Endothelial cell of umbilical vein (primary cell): ENCODE data around the gene UBA6. TPM values are rescaled to one million over a fixed set of nuclear protein-coding genes. Genes with fewer than 3 reads are reported as not detected.

Source experiments
- BruUV-seq: library from RNA; stranded (reverse); fragments of 400-500 nt; replicated peaks from 2 replicates; lab custom pipeline; 2021; lab: Mats Ljungman, UMichigan
- CTCF ChIA-PET: fragments of 300-600, 350-600 bp; sonication (Branson Sonifier 250); formaldehyde crosslinking; loops from one replicate; lab custom pipeline; 2021; ENCODE audit warnings: antibody characterized with exemption, inconsistent platforms; lab: Charles Lee
- POLR2A ChIA-PET: fragments of 300-600, 350-600 bp; sonication (Branson Sonifier 250); formaldehyde crosslinking; loops from one replicate; lab custom pipeline; 2021; ENCODE audit warnings: antibody characterized with exemption, inconsistent platforms; lab: Charles Lee
- DNase-seq: peaks from one replicate; pipeline ENCODE4 v3.0.0-alpha.2; 2011; ENCODE audit warnings: low read depth, low spot score
- FAIRE-seq: peaks from 2 replicates; lab custom pipeline; 2011; peaks lifted over from hg19 to GRCh38; lab: Jason Lieb, UNC
- H2AFZ ChIP-seq: 2 replicates; pipeline ENCODE4 v1.6.0; 2012; ENCODE audit warnings: low read depth, low read length, control low read depth, inconsistent platforms
- H3K27ac ChIP-seq: 2 replicates; pipeline ENCODE4 v1.5.1; 2011; ENCODE audit warnings: low read depth, mild to moderate bottlenecking, control low read depth, low read length, moderate library complexity; ENCODE audit not compliant: insufficient read depth
- H3K27me3 ChIP-seq, 2 experiments: 2 replicates each; pipeline versions ENCODE4 v1.6.0 to v1.6.1; 2011; ENCODE audit warnings: low read length in 2 of 2, mixed read lengths in 1 of 2; ENCODE audit not compliant: control insufficient read depth in 2 of 2, insufficient read depth in 2 of 2
- H3K36me3 ChIP-seq, 2 experiments: 2 replicates in 1 of 2; 3 replicates in 1 of 2; pipeline ENCODE4 v1.5.1; 2011; ENCODE audit warnings: low read length in 2 of 2, mild to moderate bottlenecking in 1 of 2, moderate library complexity in 1 of 2; ENCODE audit not compliant: control insufficient read depth in 2 of 2, insufficient read depth in 2 of 2; ENCODE audit errors: extremely low read depth in 1 of 2
- H3K4me1 ChIP-seq: 3 replicates; pipeline ENCODE4 v1.5.1; 2011; ENCODE audit warnings: mild to moderate bottlenecking, low read length; ENCODE audit not compliant: control insufficient read depth, insufficient read depth; ENCODE audit errors: extremely low read depth
- H3K4me2 ChIP-seq: 2 replicates; pipeline ENCODE4 v1.6.1; 2011; ENCODE audit warnings: low read length, control low read depth, mixed read lengths; ENCODE audit not compliant: insufficient read depth
- H3K4me3 ChIP-seq, 3 experiments: fragments of 200-600 bp in 1 of 3; sonication (generic), shearing (Covaris generic) in 1 of 3; replicated peaks in 1 of 3; 2 replicates each; pipeline ENCODE4 v1.5.1; 2011 to 2016; ENCODE audit warnings: control low read depth in 3 of 3, low read length in 3 of 3, mild to moderate bottlenecking in 2 of 3, inconsistent platforms in 1 of 3, low read depth in 1 of 3, moderate library complexity in 1 of 3; ENCODE audit not compliant: insufficient read depth in 1 of 3
- H3K79me2 ChIP-seq: 2 replicates; pipeline ENCODE4 v1.6.0; 2012; ENCODE audit warnings: low read length, inconsistent platforms; ENCODE audit not compliant: control insufficient read depth, insufficient read depth
- H3K9ac ChIP-seq: replicated peaks from 2 replicates; pipeline ENCODE3; 2011; ENCODE audit warnings: low read length, control low read depth; ENCODE audit not compliant: insufficient read depth; ENCODE audit errors: extremely low read depth
- H3K9me1 ChIP-seq: replicated peaks from 3 replicates; pipeline ENCODE4 v1.6.0; 2011; ENCODE audit warnings: mild to moderate bottlenecking, low read length; ENCODE audit not compliant: control insufficient read depth, insufficient read depth; ENCODE audit errors: extremely low read depth
- H3K9me3 ChIP-seq: replicated peaks from 2 replicates; pipeline ENCODE4 v1.5.1; 2012; ENCODE audit warnings: low read length, inconsistent platforms; ENCODE audit not compliant: control insufficient read depth, insufficient read depth
- H4K20me1 ChIP-seq: replicated peaks from 2 replicates; pipeline ENCODE3; 2011; ENCODE audit warnings: mild to moderate bottlenecking, low read length; ENCODE audit not compliant: control insufficient read depth, insufficient read depth; ENCODE audit errors: extremely low read depth
- EZH2 ChIP-seq: IDR thresholded peaks from 2 replicates; pipeline ENCODE4 v1.6.1; 2012; ENCODE audit warnings: borderline replicate concordance, low read depth, mild to moderate bottlenecking, moderate library complexity, low read length, inconsistent platforms; ENCODE audit not compliant: severe bottlenecking
- FOS ChIP-seq: IDR thresholded peaks from 2 replicates; pipeline ENCODE4 v1.6.1; 2011; ENCODE audit warnings: mild to moderate bottlenecking, low read length, moderate library complexity, borderline replicate concordance; ENCODE audit not compliant: insufficient read depth
- GATA2 ChIP-seq: IDR thresholded peaks from 2 replicates; pipeline ENCODE4 v1.7.0; 2011; ENCODE audit warnings: low read depth, mild to moderate bottlenecking, moderate library complexity, mixed read lengths, low read length; ENCODE audit not compliant: insufficient read length, insufficient read depth
- JUN ChIP-seq: IDR thresholded peaks from 2 replicates; pipeline ENCODE4 v1.6.1; 2011; ENCODE audit warnings: borderline replicate concordance, low read depth; ENCODE audit not compliant: insufficient read length, insufficient read depth
- MYC ChIP-seq: IDR thresholded peaks from one replicate; pipeline ENCODE4 v1.6.1; 2011; ENCODE audit warnings: mild to moderate bottlenecking, low read depth, low read length
- POLR2A ChIP-seq: IDR thresholded peaks from 2 replicates; pipeline ENCODE4 v1.6.1; 2012; ENCODE audit warnings: low read depth, mild to moderate bottlenecking, control low read depth, low read length
- POLR2AphosphoS5 ChIP-seq: IDR thresholded peaks from 2 replicates; pipeline ENCODE4 v1.6.1; 2012; ENCODE audit warnings: low read depth, mild to moderate bottlenecking, control low read depth, low read length, moderate library complexity; ENCODE audit not compliant: insufficient read depth
- dilution Hi-C: fragments of 300-500 bp; cut with MboI; formaldehyde crosslinking; loops from one replicate; pipeline ENCODE4 v1.15.0; 2019; ENCODE audit warnings: low sequenced_read_pairs; ENCODE audit not compliant: extremely low pct_ligation_motif_present
- intact Hi-C: fragments of 100-400 bp; cut with micrococcal nuclease; formaldehyde crosslinking; loops from one replicate; pipeline ENCODE4 v1.10.0; 2022
- polyA plus RNA-seq, 4 experiments: library from polyadenylated mRNA; depleted of rRNA in 3 of 4; stranded (reverse) in 3 of 4; unstranded in 1 of 4; fragments of >200 nt; gene quantifications; 2 replicates each; pipeline versions ENCODE4 v1.2.1 to v1.2.3, GENCODE V29; 2011 to 2012; ENCODE audit warnings: missing spikeins in 1 of 4
- total RNA-seq: library from RNA; stranded (reverse); gene quantifications from 2 replicates; pipeline ENCODE4 v1.2.3, GENCODE V29; 2021
- TF ChIP-seq, protein P1 (sequence below), 2 donors: IDR thresholded peaks; 1 replicate in 1 of 2; 2 replicates in 1 of 2; pipeline ENCODE4 v1.5.1; 2011; ENCODE audit warnings: low read length in 2 of 2, mild to moderate bottlenecking in 2 of 2, moderate library complexity in 2 of 2, control low read depth in 1 of 2, inconsistent platforms in 1 of 2, low read depth in 1 of 2; ENCODE audit not compliant: insufficient read depth in 1 of 2; ENCODE audit errors: extremely low read depth in 1 of 2
- TF ChIP-seq, protein P2 (sequence below): IDR thresholded peaks from 2 replicates; pipeline ENCODE4 v1.6.1; 2011; ENCODE audit not compliant: insufficient read depth, insufficient read length

UBA6 gene
- total and polyA plus RNA-seq, 2 donors (not counting 3 experiments of a cell fraction or from before 2014, with no cell fraction given): 30.9 to 96.4 TPM

DNA sequence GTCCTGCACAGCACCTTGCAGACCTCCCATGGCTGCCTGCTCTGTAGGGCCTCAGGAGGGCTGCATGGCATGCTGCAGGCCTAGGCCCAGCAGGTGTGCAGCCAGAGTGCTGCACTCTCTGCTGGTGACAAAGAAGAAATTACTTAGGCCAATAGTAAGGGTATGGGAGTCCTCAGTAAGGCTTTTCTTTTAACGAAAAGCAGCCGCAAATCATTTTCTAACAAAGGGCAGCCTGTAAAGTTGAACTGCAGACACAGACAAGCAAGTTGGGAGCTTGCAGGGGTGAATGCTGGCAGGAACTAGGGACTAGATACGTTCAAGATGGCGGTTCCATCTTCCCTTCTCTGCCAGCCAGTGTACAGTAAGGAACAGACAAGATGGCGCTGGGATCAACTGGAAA lies 22.4 kb upstream of the UBA6 start:
- Histone ChIP-seq H3K27ac (no peak overlapping the region), H4K20me1 (no peaks in the 10 kb centered on the region), H3K79me2 (no peaks in the 10 kb centered on the region), H2AFZ (no peak overlapping the region), H3K36me3 (no peaks in the 10 kb centered on the region), H3K9me3 (no peaks in the 10 kb centered on the region), H3K4me1 (peaks cover 5% of the 10 kb centered on the region), H3K27me3 (no peaks in the 10 kb centered on the region), H3K9ac (no peak overlapping the region), H3K4me3 (no peak overlapping the region), H3K4me2 (no peak overlapping the region), H3K9me1 (no peaks in the 10 kb centered on the region)
- dilution Hi-C loops (no loop called here), intact Hi-C loops (no loop called here)
- TF ChIP-seq EZH2 (no peak), MYC (no peak), JUN (no peak), POLR2AphosphoS5 (no peak), FOS (no peak), POLR2A (no peak), GATA2 (no peak)
- TF ChIP-seq, protein P1, sequence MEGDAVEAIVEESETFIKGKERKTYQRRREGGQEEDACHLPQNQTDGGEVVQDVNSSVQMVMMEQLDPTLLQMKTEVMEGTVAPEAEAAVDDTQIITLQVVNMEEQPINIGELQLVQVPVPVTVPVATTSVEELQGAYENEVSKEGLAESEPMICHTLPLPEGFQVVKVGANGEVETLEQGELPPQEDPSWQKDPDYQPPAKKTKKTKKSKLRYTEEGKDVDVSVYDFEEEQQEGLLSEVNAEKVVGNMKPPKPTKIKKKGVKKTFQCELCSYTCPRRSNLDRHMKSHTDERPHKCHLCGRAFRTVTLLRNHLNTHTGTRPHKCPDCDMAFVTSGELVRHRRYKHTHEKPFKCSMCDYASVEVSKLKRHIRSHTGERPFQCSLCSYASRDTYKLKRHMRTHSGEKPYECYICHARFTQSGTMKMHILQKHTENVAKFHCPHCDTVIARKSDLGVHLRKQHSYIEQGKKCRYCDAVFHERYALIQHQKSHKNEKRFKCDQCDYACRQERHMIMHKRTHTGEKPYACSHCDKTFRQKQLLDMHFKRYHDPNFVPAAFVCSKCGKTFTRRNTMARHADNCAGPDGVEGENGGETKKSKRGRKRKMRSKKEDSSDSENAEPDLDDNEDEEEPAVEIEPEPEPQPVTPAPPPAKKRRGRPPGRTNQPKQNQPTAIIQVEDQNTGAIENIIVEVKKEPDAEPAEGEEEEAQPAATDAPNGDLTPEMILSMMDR (IDR thresholded peaks at IDR 0.05; ENCODE audit: extremely low read depth in 1 of 2, insufficient read depth in 1 of 2, low read depth in 1 of 2, low read length in 2 of 2): no peak
- TF ChIP-seq, protein P2, sequence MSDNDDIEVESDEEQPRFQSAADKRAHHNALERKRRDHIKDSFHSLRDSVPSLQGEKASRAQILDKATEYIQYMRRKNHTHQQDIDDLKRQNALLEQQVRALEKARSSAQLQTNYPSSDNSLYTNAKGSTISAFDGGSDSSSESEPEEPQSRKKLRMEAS: no peak
- no peak for FAIRE-seq
- CTCF ChIA-PET: interaction anchor here (0.6 to 6.0 kb wide), 2 partner anchors 23 to 188 kb away, joined by 3 to 27 read pairs; no protein-coding TSS in a partner anchor
- POLR2A ChIA-PET: no interaction called here
- no TSS peak for BruUV-seq
- no peak for DNase-seq
